DOHH2 (cell line): ENCODE results near the gene CABCOCO1.

Experiments used
- H3F3A ChIP-seq: fragments of 200-600 bp; sonication (generic), shearing (Covaris generic); 2 replicates; pipeline ENCODE4 v1.6.0; 2016; ENCODE audit warnings: antibody characterized with exemption, mild to moderate bottlenecking; ENCODE audit not compliant: control insufficient read depth, insufficient read depth
- H3K27ac ChIP-seq: fragments of 200-600 bp; sonication (generic); 2 replicates; pipeline ENCODE4 v1.5.1; 2014; ENCODE audit warnings: low read depth, mild to moderate bottlenecking, low read length, moderate library complexity
- H3K27me3 ChIP-seq: fragments of 200-600 bp; sonication (generic); 2 replicates; pipeline ENCODE4 v1.6.1; 2014; ENCODE audit warnings: mild to moderate bottlenecking, low read length, mixed read lengths; ENCODE audit not compliant: control insufficient read depth
- H3K36me3 ChIP-seq: fragments of 200-600 bp; sonication (generic); 2 replicates; pipeline ENCODE4 v1.6.1; 2014; ENCODE audit warnings: mild to moderate bottlenecking, low read length, moderate library complexity, mixed read lengths; ENCODE audit not compliant: control insufficient read depth
- H3K4me1 ChIP-seq: fragments of 200-600 bp; sonication (generic); 2 replicates; pipeline ENCODE4 v1.6.1; 2014; ENCODE audit warnings: mild to moderate bottlenecking, low read length, mixed read lengths; ENCODE audit not compliant: control insufficient read depth
- H3K4me2 ChIP-seq: fragments of 200-600 bp; sonication (generic); 2 replicates; pipeline ENCODE4 v1.6.0; 2014; ENCODE audit warnings: mild to moderate bottlenecking, low read length, moderate library complexity
- H3K4me3 ChIP-seq: fragments of 200-600 bp; sonication (generic); 2 replicates; pipeline ENCODE4 v1.5.1; 2014; ENCODE audit warnings: mild to moderate bottlenecking, low read length, mixed read lengths
- H3K79me2 ChIP-seq: fragments of 200-600 bp; sonication (generic); 2 replicates; pipeline ENCODE4 v1.6.1; 2014; ENCODE audit warnings: mild to moderate bottlenecking, low read length, mixed read lengths; ENCODE audit not compliant: control insufficient read depth
- H3K9me2 ChIP-seq: fragments of 200-600 bp; sonication (generic); replicated peaks from 2 replicates; pipeline ENCODE4 v1.6.1; 2014; ENCODE audit warnings: mild to moderate bottlenecking, low read length, mixed read lengths; ENCODE audit not compliant: control insufficient read depth
- H3K9me3 ChIP-seq: fragments of 200-600 bp; sonication (generic); 2 replicates; pipeline ENCODE4 v1.6.1; 2014; ENCODE audit warnings: antibody characterized with exemption, low read length, mixed read lengths; ENCODE audit not compliant: control insufficient read depth, insufficient read depth
- H4K20me1 ChIP-seq: fragments of 200-600 bp; sonication (generic); 2 replicates; pipeline ENCODE4 v1.6.0; 2014; ENCODE audit warnings: low read depth, mild to moderate bottlenecking, antibody characterized with exemption, low read length, moderate library complexity; ENCODE audit not compliant: control insufficient read depth, insufficient read depth
- CTCF ChIP-seq: fragments of 200-600 bp; sonication (generic); IDR thresholded peaks from one replicate; pipeline ENCODE4 v1.5.1; 2014; ENCODE audit warnings: antibody characterized with exemption, mild to moderate bottlenecking, low read depth, low read length; ENCODE audit not compliant: poor library complexity, severe bottlenecking
- EZH2phosphoT487 ChIP-seq: fragments of 200-600 bp; sonication (generic); IDR thresholded peaks from 2 replicates; pipeline ENCODE4 v1.6.1; 2017; ENCODE audit warnings: borderline replicate concordance, mild to moderate bottlenecking, antibody characterized with exemption, low read length, moderate library complexity, mixed read lengths

The CABCOCO1 gene

GRCh38 chr10:61764486-61764885, 101.8 kb downstream of the CABCOCO1 start:
- Histone ChIP-seq H3K4me3 (no peak overlapping the region), H3K27ac (no peak overlapping the region)
- TF ChIP-seq CTCF (no peak), EZH2phosphoT487 (no peak)

GRCh38 chr10:61765176-61766087, 102.7 kb downstream of the CABCOCO1 start:
- TF ChIP-seq CTCF (no peak), EZH2phosphoT487 (no peak)
- H3K4me2 ChIP-seq = peak overlapping the region; percentile 9; the same call in 1 of the 2 replicates

More at GRCh38 chr10:61764486-61764885, 101.8 kb downstream of the CABCOCO1 start:
- H3K9me3 ChIP-seq = no peaks in the 10 kb centered on the region
- no peaks in the 10 kb centered on the region for H3K36me3 ChIP-seq
- H3K27me3 ChIP-seq = no peaks in the 10 kb centered on the region
- H3K4me1 ChIP-seq = peaks cover 7% of the 10 kb centered on the region
- no peaks in the 10 kb centered on the region for H3F3A ChIP-seq
- H3K79me2 ChIP-seq = no peaks in the 10 kb centered on the region
- no peaks in the 10 kb centered on the region for H3K9me2 ChIP-seq
- no peaks in the 10 kb centered on the region for H4K20me1 ChIP-seq
- H3K4me2 ChIP-seq = no peak overlapping the region

GRCh38 chr10:61766927-61767326, 104.2 kb downstream of the CABCOCO1 start:
- H3K79me2 ChIP-seq = no peaks in the 10 kb centered on the region
- no peaks in the 10 kb centered on the region for H3K27me3 ChIP-seq
- no peaks in the 10 kb centered on the region for H3K9me3 ChIP-seq
- no peaks in the 10 kb centered on the region for H3K36me3 ChIP-seq
- H3K4me2 ChIP-seq = no peak overlapping the region
- peaks cover 7% of the 10 kb centered on the region for H3K4me1 ChIP-seq
- H3K4me3 ChIP-seq = no peak overlapping the region
- H3K27ac ChIP-seq = no peak overlapping the region
- H4K20me1 ChIP-seq = no peaks in the 10 kb centered on the region
- TF ChIP-seq CTCF (no peak), EZH2phosphoT487 (no peak)
- no peaks in the 10 kb centered on the region for H3K9me2 ChIP-seq
- H3F3A ChIP-seq = no peaks in the 10 kb centered on the region

More at GRCh38 chr10:61765176-61766087, 102.7 kb downstream of the CABCOCO1 start:
- Histone ChIP-seq H3K27ac (no peak overlapping the region), H3K9me2 (no peaks in the 10 kb centered on the region), H3F3A (no peaks in the 10 kb centered on the region), H3K27me3 (no peaks in the 10 kb centered on the region), H4K20me1 (no peaks in the 10 kb centered on the region), H3K79me2 (no peaks in the 10 kb centered on the region), H3K4me1 (peaks cover 7% of the 10 kb centered on the region), H3K4me3 (no peak overlapping the region), H3K36me3 (no peaks in the 10 kb centered on the region), H3K9me3 (no peaks in the 10 kb centered on the region)
